Heart left ventricle (tissue), 13 donors: ENCODE results near the gene MLC1.

ENCODE experiments used
- CTCF ChIP-seq, 12 donors: fragments of 200-600 bp; sonication (generic) in 4 of 12; IDR thresholded peaks; one replicate each; pipeline versions ENCODE4 v1.5.0 to v1.8.0; 2018 to 2022; ENCODE audit warnings: antibody characterized with exemption in 12 of 12, mild to moderate bottlenecking in 5 of 12
- POLR2A ChIP-seq, 2 donors: fragments of 450-650 bp; IDR thresholded peaks; one replicate each; pipeline ENCODE4 v1.6.1; 2017; ENCODE audit warnings: antibody characterized with exemption in 2 of 2, mild to moderate bottlenecking in 2 of 2, moderate library complexity in 2 of 2
- donor health status: ischemic (EF 13 %, LVEDD 7.1; RV severe dilation, severe dysfunction).
- donor health status: DM: no; HTN: yes; CAD: no.
- donor health status: DM: no; HTN: no; CAD: no.
- donor health status: ischemic (EF 25% LVEDD 6.9; RV normal size, moderate dysfunction).
- donor health status: ischemic (EF 25% LVEDD 5.7; RV mildly dilated, moderate dysfunction).
- donor health status: ischemic (EF 35%, LVEDD 5.7; RV mildly dilated, moderate dysfunction).
- donor health status: nonischemic (EF 11% LVEDD 7.7; RV severe dilation, severe dysfunction).
- donor health status: DM: yes; HTN: yes; CAD: no.
- donor health status: PGD.
- donor health status: ischemic (EF 29% LVEDD 5.4; RV normal size, mild dysfunction).
- donor health status: nonischemic (EF 23%, LVEDD 6.1; RV moderate dilation, normal function).

GRCh38 chr22:50067244-50067643 lies 18.0 kb downstream of the MLC1 start:
- TF ChIP-seq CTCF (IDR thresholded peaks at IDR 0.05) (no peak), POLR2A (IDR thresholded peaks at IDR 0.05) (no peak)
